ENCODE measurements around the gene C5orf47.

C5orf47 gene

DNA sequence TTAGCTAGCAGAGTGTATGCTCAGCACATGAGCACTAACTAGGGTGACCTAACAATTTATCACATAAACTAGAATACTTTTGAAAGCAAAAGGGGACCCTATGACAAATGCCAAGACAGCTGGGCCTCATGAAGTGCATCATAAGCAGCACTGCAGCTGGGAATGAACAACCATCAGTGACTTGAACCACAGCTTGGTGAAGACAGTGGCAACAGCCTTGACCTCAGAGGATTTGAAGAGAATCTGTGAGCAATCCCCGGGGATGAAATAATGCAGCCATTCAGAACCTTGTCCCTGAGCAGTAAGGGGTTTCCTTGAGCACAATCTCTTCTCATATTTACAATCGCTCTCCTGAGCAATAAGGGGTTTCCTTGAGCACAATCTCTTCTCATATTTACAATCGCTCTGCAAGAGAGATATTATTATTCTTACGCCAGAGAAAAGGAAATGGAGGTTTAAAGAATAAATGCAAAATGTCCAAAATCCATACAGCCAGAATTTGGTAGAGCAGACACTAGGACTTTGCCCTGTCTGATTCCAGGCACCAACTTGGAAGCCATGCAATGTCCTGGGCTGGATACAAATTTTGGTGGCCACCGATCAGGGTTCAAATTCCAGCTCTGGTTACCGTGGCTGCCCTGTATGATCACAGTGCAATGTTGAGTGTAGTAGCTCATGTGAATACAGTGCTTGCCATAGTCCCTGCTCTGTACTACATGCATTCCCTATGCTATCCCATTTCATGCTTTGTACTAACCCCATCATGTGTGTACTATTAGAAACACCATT lies 55.7 kb downstream of the C5orf47 start:
- no peak for DNase-seq

- DNase-seq, result no peak
Measured at GRCh38 chr5:174045470-174046025, 56.6 kb downstream of the C5orf47 start, which contains the start of gene NSG2. TSS of gene NSG2 (plus strand) at chr5:174045706. CDS start at chr5:174046756, 1,050 bp downstream.

DNA sequence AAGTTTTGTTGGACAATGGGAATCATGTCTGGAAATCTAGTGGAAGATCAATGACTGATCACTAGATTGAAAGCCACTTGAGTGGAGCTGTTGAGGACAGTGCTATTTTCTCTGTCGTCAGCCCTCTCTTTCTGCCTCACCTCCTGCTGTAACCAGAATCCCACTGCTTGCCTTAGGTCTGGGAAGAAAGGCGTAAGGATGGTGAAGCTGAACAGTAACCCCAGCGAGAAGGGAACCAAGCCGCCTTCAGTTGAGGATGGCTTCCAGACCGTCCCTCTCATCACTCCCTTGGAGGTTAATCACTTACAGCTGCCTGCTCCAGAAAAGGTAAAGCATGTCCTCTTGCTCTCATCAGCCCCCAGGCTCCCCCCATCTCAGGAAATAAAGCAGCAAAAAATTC lies 57.6 kb downstream of the C5orf47 start:
- no peak for DNase-seq

- no peak for DNase-seq
Measured at GRCh38 chr5:174047472-174048099, 58.6 kb downstream of the C5orf47 start.

- no peak for DNase-seq
Measured at GRCh38 chr5:174052636-174053035, 63.7 kb downstream of the C5orf47 start.

- no peak for DNase-seq
Measured at GRCh38 chr5:174053905-174054304, 64.9 kb downstream of the C5orf47 start.
